Superior temporal gyrus (tissue), 1 donor: ENCODE data around the gene KRT9.

ENCODE experiments used
- DNase-seq: peaks from one replicate; pipeline ENCODE4 v3.0.0-alpha.2; 2016; ENCODE audit errors: extremely low spot score

Gene KRT9

GRCh38 chr17:41530062-41531048, 41.5 kb downstream of the KRT9 start:
- DNase-seq: no peak

DNA sequence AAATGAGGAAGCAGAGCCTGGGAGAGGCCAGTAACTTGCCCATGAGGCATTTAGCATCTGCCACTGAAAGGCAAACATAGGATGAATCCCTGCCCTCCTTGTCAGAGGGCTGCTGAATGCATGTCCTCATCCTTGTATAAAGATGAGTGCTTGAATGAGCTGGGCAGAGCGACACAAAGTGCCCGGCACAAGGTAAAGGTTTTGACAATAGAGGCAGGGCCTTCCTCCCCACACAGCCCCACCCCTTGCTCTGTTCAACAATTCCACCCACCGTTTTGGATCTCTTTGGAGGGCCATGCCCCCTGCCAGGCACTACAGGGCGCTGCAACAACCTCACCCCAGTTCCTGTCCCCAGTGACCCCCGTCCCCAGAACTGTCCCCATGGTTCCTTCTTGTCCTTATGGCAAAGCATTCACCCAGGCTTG, 42.4 kb downstream of the KRT9 start:
- DNase-seq: no peak

- no peak for DNase-seq
These were observed 42.9 kb downstream of the KRT9 start for GRCh38 chr17:41528959-41529353.

- no peak for DNase-seq
These were observed 44.5 kb downstream of the KRT9 start for GRCh38 chr17:41527063-41528023.

DNA sequence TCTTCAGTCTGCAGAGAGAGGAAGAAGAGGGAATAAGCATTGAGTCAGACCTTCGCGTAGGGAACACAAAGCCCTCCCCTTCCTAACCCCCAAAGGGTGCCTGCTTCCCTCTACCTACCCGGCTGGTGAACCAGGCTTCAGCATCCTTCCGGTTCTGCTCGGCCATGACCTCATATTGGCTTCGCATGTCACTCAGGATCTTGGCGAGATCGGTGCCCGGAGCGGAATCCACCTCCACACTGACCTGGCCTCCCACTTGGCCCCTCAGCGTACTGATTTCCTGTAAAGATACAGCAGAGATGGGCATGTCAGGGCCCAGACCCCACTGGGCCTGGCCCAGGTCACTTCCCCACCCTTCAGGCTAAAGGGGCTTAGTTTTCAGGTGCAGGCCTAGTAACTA, 47.6 kb downstream of the KRT9 start:
- no peak for DNase-seq

DNA sequence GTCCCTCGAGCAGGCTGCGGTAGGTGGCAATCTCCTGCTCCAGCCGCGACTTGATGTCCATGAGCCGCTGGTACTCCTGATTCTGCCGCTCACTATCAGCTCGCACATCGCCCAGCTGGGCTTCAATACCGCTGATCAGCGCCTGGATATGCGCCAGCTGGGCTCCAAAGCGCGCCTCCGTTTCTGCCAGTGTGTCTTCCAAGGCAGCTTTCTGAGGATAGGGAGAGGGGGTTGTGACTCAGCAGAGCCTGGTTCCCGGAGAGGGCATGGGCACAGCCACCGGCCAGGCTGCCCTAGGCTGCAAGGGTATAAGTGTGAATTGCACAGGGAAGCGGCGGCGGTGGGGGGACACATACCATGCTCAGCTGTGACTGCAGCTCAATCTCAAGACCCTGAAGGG, 48.1 kb downstream of the KRT9 start:
- DNase-seq: no peak

DNA sequence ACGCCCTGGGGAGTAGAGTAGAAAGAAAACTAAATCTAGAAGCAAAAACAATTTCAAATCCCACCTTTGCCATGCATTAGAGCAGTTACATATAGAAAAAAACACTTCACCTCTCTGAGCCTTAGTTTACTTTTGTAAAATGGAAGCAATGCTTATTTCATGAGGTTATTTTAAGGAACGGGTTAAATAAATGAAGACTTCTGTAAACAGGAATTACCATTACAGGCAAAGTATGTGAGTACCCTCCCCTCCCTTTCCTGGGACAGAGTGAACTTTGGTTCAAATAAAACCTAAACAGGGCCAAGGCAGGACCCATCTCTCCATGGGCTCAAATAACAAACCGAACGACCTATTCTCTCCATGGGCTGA, 48.6 kb downstream of the KRT9 start:
- DNase-seq: no peak

DNA sequence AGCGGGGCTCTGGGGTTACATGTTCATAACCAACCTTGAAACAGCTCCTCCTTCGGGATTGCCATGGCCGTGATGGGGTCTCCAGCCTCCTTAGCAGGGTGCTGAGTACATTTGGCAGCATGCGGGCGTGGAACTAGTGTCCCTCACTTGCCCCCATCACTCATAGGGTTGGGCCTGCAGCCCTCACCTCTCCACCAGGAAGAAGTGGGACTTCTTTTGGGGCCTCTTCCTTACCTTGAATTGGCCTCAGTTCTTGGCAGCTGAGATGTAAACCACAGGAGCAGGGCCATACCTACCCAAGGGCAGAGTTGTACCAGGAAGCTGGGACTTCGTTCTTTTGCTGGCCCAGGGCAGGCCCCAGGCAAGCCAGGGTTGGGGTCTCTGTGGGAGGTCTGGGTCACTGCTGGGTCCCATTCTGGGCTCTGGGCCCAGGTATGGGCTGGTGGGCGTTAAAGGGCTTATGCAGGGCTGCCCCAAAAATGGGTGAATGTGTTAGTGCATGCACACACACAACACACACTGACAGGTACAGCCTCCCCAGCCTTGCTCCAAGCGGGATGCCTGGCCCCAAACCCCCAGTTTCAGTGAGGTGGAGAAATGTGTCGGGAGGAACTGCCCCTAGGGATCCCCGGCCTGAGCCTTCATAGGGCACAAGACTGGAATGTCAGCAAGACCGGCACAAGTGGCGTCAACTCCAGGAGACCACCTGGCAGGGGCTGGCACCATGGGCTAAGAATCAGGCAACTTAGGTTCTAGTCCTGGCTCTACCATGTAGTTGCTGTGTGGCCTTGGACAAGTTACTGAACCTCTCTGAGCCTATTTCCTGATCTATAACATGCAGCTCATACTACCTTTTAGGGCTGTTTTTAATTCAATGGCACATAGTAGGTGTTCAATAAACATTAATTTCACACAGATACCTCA, 49.3 kb downstream of the KRT9 start:
- no peak for DNase-seq

- no peak for DNase-seq
These were observed 50.1 kb downstream of the KRT9 start for GRCh38 chr17:41521574-41522261.

DNA sequence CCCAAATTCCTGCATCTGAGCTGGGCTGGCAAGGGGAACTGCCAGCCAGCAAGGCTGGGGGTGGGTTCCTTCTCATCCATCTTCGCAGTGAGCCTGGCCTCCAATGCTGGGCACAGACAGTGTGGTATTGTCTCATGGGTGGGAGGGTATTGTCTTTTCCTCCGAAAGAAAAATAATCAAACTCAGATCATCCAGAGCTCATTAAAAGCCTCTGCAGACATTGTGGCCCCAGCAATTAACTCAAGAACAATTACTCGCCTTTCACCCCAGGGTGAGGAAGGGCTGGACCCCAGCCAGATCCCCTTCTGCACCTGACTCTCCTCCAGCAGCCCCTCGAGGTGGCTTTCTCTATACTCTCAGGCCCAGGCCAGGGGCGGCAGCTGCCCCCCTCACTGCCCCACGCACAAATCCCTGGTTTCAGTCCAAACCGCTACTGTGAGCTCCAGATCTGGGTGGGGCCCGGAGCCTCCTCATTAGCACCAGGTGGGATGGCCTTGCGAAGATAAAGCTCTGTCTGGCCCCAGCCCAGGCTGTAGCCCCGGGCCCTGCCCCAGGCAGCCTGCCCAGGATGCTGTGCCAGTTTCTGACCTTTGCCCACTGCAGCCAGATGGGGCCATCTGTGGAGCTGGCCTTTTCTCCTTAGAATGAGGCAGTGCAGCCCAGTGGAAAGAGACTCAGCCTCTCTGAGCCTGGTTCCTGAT, 50.9 kb downstream of the KRT9 start:
- no peak for DNase-seq

DNA sequence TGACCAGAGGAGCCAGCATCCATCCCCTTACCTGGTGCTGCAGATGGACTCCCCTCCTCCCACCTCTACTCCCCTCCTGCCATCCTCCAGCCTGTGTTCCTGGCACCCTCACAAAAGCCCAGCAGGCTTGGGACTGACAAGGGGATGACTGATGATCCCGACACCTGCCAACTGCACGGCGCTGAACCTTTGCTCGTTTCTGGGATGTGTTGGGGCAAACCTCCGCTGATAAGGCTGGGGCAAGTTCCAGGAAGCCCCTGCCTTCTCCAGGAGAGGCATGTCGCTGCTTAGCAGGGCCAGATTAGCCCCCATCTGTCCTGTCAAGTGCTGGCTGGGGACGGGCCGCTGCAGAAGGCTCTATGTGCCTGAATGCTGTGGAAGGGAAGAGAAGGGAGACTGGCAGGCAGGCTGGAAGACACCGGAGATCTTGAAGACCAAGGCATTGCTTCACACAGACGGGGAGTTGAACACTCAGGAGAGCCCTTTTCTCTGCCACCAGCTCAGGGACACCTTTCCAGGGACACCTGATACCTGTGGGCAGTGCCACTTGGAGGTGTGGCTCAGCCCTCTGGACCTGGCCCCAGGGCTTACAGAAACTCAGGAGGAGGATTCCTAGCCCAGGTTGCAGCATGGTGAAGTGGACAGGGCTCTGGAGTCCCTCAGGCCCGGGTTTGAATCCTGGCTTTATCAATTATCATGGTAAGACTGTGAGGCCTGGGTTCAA, 52.2 kb downstream of the KRT9 start:
- no peak for DNase-seq

DNA sequence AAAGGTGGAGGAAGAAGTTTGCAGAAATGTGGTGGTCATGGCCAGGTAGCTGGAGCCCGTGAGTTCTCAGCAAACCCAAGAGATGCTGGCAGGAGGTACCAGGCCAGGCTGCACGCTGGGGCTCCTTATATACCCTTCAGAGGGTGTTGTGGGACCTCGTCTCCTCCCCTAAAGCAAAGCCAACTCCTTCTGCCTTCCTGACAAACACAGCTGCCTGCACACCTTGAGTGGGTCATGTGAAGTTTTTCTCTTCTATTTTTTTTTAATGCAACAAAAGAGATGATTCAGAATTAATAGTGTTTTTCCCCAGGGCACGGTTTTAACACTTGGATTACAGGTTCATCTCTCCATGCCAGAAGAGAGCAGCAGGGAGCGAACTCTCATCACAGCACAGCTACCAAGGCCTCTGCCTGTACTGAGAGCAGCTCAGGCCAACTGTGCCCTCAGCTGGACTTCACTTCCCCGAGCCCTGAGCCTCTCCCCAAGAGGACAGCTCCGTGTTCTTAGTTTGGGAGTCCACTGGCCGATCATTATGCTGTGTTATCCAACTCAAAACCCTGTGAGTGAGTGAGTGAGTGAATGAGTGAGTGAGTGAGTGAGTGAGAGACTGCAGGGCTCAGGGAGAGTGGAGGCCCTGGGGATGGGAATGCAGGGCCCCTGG, 52.9 kb downstream of the KRT9 start, which contains the start of gene KRT15:
Gene KRT15 (minus strand): TSS at position 102 of the 661 bp plus-strand sequence. CDS start 63 bp downstream, at position 39.
- DNase-seq: no peak

DNA sequence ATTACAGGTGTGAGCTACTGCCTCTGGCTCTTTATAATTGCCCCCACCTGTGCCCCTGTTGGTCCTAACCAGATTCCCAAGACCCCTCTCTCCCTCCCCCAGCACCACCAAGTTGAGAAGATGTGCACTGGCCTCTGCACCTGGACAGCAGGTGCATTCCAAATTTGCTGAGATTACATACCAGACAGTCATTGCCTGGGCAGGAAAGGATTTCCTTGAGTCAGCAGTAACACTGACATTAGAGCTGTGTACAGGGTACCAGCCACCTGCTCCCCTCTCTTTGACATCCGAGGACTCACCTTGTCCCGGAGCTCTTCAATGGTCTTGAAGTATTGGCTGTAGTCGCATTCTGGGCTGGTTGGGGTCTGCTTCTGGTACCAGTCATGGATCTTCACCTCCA, 53.8 kb downstream of the KRT9 start:
- no peak for DNase-seq

DNA sequence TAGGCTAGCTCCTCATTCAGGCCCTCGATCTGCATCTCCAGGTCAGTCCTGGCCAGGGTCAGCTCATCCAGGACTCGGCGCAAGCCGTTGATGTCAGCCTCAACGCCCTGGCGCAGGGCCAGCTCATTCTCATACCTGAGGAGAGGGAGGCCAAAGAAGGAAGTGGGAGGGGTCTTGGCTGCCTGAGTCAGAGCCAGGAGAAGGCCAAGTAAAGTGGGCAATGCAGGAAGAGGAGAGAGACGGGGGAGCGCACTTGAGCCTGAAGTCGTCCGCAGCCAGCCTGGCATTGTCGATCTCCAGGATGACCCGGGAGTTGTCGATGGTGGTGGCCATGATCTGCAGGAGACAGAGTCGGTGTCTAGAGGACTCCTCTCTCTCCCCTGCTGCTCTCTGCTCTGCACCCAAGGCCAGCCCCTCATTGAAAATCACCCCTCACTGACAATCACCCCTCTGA, 55.0 kb downstream of the KRT9 start:
- no peak for DNase-seq

- no peak for DNase-seq
These were observed 55.6 kb downstream of the KRT9 start for GRCh38 chr17:41516147-41516829.
